Islet of Langerhans (tissue), 1 donor: ENCODE results near the gene TGFBR2.
A peak's percentile ranks its signal among the peaks of the same experiment; 100 is the strongest.

Source experiments
- FAIRE-seq: peaks from one replicate; lab custom pipeline; 2011; peaks lifted over from hg19 to GRCh38; lab: Jason Lieb, UNC

TGFBR2 gene

DNA sequence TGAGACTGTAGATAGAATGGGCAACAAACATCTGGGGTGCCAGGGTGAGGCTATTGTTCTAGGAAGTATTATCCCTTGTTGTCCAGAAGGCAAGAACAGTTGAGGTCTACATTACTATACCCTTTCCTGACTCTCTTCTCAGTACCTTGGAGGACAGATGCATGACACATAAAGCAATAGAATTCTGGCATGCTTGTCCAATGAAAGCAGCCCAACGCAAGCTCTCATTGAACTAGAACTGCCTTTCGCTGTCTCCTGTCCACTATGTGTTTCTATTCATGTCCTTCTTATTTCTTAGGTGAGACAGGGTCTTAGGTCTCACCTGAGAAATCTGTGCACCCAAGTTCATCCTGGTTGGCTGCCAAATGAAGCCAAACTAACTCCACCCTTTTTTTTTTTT lies 68.6 kb downstream of the TGFBR2 start:
- FAIRE-seq, result no peak

DNA sequence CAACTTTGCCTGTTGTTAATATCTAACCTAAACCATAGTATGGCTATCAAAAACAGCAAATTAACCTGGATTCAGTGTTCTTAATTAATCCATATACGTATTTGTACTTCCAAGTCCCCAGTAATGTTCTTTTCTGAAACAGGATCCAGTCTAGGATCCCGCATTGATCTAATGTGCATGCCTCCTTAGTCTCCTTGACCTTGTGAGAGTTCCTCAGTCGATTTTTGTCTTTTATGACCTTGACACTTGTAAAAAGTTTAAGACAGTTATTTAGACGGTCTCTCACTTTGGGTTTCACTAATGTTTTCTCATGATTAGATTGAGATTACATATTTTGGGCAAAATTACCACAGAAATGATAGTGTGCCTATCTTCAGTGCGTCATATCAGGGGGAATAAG lies 69.4 kb downstream of the TGFBR2 start:
- no peak for FAIRE-seq

DNA sequence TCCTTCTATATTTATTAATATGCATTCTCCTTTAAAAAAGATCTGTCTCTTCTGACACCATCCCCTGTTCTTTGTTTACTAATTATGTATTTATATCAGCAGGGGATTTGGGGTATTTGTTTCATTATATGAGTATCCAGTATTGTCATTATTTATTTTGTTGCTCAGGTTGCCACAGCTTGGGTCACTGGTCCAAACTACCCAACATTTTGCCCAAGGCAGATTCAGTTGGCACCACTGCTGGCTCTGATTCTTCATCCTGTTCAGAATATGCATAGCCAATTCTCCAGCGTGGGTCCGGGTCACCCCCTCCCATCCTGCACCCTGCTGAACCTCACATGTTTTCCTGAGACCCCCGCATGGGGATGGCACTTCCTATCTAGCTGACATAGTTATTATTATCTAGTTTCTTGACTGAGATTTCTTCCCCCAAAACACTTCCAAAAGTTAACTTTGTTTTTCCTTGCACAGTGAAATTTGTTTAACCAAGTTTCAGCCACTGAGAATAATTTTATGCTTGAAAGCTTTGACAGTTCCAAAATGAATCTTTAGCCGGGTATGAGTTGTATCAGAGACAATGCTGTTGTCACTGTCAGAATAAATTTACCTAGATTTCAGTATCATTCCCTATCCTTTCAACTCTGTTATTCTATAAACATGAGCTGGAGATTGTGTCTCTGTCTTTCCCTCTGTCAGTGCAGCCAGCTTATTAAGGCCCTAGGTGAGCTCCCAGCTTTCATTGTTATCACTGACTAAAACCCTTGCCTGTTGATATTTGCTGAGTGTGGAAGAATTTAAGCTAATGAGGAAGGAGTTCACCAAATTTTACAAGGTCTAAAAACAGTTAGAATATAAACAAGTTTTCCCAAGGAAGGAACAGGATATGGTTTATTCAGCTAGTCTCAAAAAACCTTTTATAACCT lies 70.3 kb downstream of the TGFBR2 start:
- peak; percentile 38 for FAIRE-seq

DNA sequence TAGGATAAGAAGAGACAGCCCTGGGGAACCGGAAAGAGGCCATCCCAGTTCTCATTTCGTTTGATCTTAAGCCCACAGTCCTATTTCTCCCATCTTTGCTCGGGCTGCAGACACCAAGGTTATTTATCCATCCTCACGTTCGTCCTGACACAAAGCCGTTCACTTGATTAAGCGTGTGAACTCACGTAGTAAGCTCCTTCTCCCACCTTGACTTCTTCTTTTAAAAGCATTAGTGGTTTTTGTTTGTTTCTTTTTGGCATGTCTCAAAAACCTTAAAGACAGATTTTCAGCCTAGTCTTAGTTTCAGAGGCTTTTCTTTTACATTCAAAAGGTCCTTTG lies 70.9 kb downstream of the TGFBR2 start:
- FAIRE-seq, result no peak

DNA sequence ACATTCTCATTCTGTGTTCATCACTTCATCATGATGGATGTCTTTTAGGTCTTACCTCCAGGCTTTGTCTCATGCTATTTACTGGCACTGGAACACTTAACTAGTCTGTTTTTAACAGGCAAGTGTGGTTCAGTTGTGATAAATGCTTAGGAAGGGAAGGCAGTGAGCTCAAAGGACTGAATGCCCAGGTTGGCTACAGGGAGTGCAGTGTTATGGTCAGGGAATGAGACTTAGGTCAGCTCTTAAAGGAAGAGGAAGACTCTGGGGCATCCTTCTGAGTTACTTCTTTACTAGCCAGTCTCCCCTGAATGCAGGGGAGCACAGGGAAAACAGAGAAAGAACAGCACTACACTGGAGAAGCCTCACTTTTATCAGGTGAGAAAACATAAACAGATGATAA lies 72.6 kb downstream of the TGFBR2 start:
- no peak for FAIRE-seq

DNA sequence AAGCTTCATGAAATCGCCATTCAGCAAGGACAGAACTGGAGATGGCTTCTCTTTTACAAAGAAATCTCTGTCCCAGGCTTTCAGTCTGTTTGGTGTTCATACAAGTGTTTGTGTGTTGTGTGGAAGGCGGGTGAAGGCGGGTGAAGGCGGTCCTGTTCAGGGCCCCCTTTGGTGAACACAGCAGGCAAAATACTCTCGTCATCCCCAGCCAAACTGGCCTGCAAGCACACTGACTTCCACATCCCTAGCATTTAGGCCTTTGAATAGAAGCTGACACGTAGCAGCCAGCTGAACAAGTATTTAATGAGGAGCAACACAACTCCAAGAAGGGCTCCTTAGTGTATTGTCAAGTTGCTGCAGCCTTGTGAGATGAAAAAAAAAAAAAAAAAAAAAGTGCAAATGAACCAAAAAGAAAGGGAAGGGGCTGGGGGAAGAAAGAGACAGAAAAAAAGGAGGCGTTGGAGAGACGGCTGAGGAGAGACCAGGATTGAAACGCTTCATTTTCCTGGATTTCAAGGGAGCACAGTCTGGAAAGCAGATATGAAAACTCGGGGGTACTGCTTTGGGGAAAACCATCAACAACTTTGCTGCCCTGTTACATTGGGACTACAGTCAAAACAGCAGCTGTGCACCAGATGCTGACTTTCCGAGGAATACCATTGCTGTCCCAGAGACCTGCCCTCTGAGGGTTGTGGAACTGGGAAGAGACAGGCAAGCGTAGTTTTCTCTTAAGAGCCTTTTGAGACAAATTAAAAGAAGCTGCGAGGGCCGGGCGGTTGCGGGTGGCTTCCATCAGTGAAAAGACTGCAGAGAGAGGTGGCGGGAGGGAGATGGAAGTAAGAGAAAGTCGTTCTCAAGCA lies 74.6 kb downstream of the TGFBR2 start:
- no peak for FAIRE-seq

DNA sequence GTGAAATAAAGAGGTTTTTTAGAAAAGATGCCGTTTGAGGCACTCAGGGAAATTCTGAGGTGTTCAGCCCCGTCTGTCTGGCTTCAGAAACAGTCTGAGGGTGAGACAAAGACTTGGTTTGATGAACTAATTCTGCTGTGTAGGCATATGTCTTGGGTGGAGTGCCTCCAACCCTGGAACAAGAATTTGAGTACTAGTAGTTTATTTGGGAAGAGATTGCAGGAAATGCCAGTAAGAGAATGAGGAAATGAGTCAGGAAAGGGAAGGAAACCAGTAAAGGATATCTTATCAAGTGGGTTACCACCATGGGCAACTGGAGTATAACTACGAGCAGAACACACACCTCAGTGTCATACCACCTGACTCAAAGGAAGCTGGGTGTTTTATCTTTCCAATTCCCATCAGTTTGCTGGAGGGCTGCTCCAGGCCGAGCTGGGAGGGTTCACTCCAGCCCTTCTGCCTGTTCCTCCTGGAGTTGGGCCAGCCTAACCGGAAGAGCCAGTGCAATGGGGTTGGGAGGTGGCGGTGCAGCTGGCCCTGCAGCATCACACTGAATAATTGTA lies 75.3 kb downstream of the TGFBR2 start:
- FAIRE-seq, result no peak

DNA sequence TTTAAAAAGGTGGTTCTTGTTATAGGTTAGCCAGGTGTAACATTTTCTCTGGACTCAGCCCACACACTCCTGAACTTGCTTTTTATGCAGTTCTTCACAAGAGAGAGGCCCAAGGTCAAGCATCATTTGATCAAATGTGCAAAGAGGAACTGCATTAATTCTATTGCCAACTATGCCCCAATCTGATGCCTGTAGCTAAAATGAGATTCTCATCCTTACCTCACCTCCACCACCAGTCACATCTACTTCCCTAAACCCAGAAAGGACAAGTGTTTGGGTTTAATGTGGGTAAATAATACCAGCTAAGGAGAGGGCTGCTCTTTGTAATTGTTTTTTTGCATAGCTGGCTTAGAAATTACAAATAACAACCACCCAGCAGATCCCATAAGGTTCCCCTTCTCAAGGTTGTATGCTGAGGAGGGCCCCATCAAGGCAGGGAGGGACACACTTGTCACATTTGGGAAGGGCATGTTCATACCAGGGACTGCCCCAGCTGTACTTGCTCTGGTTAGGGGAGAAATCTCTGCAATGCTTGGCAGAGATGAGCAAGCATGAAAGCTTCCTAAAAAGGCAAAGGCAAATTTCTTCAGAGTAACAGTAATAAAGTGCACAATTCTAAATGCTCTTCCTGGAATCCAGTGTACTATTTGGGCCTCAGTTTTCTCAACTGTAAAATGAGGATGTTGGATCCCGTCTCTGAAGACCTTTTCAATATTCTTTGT lies 76.2 kb downstream of the TGFBR2 start:
- FAIRE-seq, result no peak

DNA sequence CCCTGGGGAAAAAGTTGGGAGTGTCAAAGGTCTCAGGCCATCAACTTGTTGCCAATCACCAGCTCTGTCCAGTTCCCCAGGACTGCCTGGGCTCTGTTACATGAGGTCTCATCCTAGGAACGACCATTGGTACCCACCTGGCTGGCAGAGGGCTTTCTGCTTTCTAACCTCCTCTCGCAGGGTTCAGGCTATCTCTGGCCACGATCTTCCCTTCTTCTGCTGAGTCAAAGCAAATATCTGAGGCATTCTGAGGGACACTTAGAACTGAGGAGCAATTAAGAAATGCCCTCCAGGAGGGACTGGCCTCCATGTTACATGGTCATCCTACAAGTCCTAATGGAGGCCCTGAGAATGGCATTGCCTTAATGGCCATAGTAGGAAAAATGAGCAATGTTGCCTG lies 77.4 kb downstream of the TGFBR2 start:
- FAIRE-seq, result no peak

DNA sequence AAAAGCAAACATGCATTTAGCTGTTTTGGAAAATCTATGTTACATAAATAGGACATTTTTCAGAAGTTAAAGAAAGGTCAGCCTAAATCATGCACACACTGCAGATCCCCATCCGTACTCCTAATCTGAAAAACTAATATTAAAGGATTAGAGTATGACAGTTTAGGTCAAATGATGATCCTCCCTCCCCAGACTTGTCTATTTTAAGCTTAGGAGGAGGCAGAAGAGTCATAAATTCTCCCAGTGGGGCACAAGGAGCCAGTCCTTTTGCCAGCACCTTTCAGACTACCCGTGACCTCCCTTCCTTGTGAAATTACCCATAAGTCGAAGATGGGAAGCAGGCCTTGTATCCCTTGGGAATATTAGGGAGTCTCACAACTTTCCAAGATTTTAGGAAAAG lies 78.0 kb downstream of the TGFBR2 start:
- FAIRE-seq, result no peak

DNA sequence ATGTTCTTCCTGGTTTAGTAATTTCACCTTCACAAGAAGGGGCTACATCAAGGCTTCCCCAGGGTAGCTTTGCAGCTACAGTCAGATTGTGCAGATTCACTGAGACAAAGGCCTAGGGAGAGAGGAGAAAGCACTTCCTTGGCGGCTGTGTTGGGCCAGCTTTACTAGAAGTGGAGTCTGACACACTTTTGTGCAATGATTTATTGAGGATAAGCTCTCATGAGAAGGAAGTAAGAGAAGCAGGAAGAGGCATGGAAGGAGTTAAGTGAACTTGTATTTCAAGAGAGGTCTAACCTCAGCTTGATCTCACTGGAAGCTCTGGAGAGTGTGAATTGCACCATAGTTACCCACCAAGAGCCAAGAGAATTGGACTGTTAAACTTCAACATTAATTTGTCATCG lies 78.9 kb downstream of the TGFBR2 start:
- no peak for FAIRE-seq

DNA sequence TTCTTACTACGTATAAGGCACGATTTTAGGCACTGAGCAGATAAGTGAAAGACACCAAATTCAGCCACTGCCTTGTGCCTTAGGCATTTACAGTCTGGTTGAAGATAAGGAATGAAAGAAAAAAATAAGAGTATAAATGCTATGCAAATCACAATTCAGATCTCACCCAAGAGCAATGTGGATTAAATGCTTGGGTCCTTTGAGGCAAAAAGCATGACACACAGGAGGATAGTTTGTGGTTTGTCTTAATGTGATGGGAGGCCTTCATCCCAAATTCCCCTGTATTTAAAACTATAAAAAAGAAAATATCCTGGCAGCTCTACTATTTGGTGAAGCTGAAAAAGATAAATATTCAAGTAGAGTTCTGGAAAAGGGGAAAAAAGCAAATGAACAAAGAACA lies 79.8 kb downstream of the TGFBR2 start:
- FAIRE-seq, result no peak

DNA sequence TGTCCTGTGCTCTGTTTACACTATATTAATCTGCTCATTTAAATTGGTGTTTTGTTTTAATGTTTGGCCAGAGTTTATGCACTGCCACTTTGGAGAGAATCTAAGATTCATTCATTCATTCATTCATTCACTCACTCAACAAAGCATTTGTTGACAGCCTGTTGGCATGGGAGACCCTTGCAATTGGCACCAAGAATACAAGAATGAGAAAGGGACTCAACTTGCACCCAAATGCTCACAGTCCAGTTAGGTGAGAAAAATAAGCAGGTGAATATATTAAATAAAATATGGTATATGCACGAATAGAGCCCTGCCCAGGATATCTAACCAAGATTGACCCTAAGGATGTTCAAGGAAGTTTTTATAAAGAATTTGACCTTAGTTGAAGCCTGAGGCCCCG lies 80.4 kb downstream of the TGFBR2 start:
- FAIRE-seq, result no peak

DNA sequence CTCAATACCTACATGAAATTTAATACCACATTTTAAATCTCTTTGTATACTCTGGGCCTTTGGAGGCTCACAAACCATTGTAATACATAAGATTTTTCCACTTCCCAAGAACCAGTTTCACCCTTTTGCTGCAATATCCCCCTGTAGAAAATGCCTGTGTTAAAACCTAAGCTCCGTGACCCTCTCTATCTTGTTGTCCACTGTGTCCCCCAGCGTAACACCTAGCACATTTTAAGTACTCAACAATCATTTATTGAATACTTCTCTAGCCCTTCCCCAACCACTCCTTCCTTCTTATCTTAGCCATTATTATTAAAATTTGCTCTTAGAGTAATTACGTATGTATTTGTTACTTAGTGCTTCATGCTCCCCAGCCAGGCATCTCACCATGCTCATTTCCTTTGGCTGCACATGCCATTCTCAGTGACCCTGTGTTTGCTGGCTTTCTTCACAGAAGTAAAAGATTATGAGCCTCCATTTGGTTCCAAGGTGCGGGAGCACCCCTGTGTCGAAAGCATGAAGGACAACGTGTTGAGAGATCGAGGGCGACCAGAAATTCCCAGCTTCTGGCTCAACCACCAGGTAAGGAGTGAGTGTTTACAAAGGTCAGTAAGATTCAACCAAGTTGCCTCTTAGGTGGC lies 81.6 kb downstream of the TGFBR2 start:
- no peak for FAIRE-seq

DNA sequence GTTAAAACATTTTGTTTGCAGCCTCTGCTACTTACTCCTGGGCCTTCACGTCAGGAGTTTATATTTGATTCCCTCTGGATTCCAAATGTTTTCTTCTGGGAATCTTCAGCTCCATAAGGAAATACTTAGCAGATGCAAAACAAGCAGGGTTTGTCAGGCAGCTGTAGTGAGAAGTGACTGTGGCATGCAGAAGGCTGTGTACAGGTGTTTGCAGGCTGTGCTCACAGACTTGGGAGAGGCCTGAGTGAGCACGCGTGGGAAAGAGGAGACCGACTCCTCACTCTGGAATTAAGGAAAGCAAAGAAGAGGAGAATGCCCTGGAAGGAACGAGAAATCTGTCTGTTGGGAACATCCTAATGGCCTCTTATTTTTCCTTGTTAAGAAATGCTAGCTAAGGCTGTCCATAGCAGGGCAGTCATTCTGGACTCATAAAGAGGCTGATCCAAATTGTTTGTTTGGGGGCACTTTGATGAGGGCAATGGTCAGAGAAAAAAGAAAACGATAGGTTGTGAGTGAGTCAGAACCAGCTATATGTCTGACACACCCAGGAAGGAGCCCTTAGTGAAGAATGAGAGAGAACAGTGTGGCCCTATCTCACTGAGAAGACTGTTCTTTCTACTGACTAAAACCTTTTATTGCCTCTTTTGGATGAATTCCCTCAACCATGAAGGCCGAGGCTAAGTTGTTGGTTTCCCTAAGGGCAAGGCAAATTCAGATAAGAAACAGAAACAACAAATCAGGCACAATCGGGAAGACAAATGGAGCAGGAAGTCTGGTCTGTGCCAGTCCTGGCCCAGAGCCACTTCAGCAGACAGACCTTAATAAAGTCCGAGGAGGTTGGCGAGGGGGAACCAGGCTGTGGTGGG lies 82.6 kb downstream of the TGFBR2 start:
- no peak for FAIRE-seq

DNA sequence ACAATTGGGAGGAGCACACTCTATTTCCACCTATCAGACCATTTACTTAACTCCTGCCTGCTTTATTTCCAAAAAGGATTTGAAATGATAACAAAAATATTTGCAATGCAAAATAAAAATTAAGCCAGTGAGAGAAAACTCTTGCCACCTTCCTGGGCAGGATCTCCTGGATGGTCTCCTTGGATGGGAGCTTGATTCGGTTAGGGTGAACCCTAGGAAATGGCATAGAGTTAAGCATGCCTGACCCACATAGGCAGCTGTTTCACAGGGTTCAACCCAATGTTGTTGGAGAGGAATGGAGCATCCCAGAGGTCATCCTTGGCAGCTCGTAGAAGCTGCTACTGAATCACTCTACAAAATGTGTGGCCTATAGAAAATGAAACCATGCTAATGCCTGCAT lies 83.8 kb downstream of the TGFBR2 start:
- FAIRE-seq, result no peak

DNA sequence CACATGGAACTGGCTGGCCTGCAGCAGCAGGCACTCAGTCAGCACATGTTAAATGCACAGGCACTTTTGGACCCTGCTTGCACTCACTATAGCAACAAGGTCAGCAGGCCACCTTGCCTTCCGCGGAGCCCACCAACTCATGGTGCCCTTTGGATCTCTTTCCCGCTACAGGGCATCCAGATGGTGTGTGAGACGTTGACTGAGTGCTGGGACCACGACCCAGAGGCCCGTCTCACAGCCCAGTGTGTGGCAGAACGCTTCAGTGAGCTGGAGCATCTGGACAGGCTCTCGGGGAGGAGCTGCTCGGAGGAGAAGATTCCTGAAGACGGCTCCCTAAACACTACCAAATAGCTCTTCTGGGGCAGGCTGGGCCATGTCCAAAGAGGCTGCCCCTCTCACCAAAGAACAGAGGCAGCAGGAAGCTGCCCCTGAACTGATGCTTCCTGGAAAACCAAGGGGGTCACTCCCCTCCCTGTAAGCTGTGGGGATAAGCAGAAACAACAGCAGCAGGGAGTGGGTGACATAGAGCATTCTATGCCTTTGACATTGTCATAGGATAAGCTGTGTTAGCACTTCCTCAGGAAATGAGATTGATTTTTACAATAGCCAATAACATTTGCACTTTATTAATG lies 85.0 kb downstream of the TGFBR2 start:
- FAIRE-seq, result no peak

DNA sequence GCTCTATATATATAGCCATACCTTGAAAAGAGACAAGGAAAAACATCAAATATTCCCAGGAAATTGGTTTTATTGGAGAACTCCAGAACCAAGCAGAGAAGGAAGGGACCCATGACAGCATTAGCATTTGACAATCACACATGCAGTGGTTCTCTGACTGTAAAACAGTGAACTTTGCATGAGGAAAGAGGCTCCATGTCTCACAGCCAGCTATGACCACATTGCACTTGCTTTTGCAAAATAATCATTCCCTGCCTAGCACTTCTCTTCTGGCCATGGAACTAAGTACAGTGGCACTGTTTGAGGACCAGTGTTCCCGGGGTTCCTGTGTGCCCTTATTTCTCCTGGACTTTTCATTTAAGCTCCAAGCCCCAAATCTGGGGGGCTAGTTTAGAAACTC lies 85.5 kb downstream of the TGFBR2 start:
- FAIRE-seq, result no peak

DNA sequence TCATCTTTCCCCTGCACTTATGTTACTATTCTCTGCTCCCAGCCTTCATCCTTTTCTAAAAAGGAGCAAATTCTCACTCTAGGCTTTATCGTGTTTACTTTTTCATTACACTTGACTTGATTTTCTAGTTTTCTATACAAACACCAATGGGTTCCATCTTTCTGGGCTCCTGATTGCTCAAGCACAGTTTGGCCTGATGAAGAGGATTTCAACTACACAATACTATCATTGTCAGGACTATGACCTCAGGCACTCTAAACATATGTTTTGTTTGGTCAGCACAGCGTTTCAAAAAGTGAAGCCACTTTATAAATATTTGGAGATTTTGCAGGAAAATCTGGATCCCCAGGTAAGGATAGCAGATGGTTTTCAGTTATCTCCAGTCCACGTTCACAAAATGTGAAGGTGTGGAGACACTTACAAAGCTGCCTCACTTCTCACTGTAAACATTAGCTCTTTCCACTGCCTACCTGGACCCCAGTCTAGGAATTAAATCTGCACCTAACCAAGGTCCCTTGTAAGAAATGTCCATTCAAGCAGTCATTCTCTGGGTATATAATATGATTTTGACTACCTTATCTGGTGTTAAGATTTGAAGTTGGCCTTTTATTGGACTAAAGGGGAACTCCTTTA lies 86.2 kb downstream of the TGFBR2 start:
- FAIRE-seq, result no peak

DNA sequence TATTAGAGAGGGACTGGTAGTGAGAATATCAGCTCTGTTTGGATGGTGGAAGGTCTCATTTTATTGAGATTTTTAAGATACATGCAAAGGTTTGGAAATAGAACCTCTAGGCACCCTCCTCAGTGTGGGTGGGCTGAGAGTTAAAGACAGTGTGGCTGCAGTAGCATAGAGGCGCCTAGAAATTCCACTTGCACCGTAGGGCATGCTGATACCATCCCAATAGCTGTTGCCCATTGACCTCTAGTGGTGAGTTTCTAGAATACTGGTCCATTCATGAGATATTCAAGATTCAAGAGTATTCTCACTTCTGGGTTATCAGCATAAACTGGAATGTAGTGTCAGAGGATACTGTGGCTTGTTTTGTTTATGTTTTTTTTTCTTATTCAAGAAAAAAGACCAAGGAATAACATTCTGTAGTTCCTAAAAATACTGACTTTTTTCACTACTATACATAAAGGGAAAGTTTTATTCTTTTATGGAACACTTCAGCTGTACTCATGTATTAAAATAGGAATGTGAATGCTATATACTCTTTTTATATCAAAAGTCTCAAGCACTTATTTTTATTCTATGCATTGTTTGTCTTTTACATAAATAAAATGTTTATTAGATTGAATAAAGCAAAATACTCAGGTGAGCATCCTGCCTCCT lies 87.2 kb downstream of the TGFBR2 start:
- FAIRE-seq, result peak; percentile 94
